Thyroid gland (tissue), 4 donors: Measurements from ENCODE around the gene WWP2. TPM values are rescaled to one million over a fixed set of nuclear protein-coding genes. Genes with fewer than 3 reads are reported as not detected.
A peak's percentile ranks its signal among the peaks of the same experiment; 100 is the strongest.

Experiments used
- DNase-seq, 2 donors: peaks; one replicate each; pipeline ENCODE4 v3.0.0-alpha.2; 2019
- H3K27ac ChIP-seq, 3 donors: fragments of 200-600 bp; sonication (generic); 1 replicate in 2 of 3; 2 replicates in 1 of 3; pipeline ENCODE4 v1.5.1; 2016 to 2019; ENCODE audit warnings: mild to moderate bottlenecking in 1 of 3, moderate library complexity in 1 of 3
- H3K27me3 ChIP-seq: fragments of 200-600 bp; sonication (generic); one replicate; pipeline ENCODE4 v1.5.1; 2019
- H3K36me3 ChIP-seq, 2 donors: fragments of 200-600 bp; sonication (generic); one replicate each; pipeline ENCODE4 v1.5.1; 2016 to 2019
- H3K4me1 ChIP-seq, 2 donors: fragments of 200-600 bp; sonication (generic); one replicate each; pipeline ENCODE4 v1.5.1; 2017 to 2019
- H3K4me3 ChIP-seq, 3 donors: fragments of 200-600 bp; sonication (generic); replicated peaks in 1 of 3; 1 replicate in 2 of 3; 2 replicates in 1 of 3; pipeline ENCODE4 v1.5.1; 2016; ENCODE audit warnings: mild to moderate bottlenecking in 1 of 3
- H3K9me3 ChIP-seq: fragments of 200-600 bp; sonication (generic); one replicate; pipeline ENCODE4 v1.5.1; 2017
- POLR2A ChIP-seq, 2 donors: fragments of 450-650 bp; IDR thresholded peaks; one replicate each; pipeline ENCODE4 v1.6.1; 2017; ENCODE audit warnings: antibody characterized with exemption in 2 of 2, mild to moderate bottlenecking in 2 of 2, moderate library complexity in 1 of 2
- WGBS, 2 donors: methylation state at CpG; one replicate each; pipeline ENCODE4 v1.1.5; 2017; 5-methylcytosine and 5-hydroxymethylcytosine counted together
- intact Hi-C: fragments of 100-400 bp; cut with DNase I; formaldehyde crosslinking; loops from one replicate; pipeline ENCODE4 v1.15.1; 2023
- total RNA-seq, 4 donors: library from RNA; depleted of rRNA; stranded (reverse); fragments of >200 nt; gene quantifications; one replicate each; pipeline ENCODE4 v1.2.3, GENCODE V29; 2016
- TF ChIP-seq, protein P1 (sequence below), 6 experiments: fragments of 200-600 bp in 3 of 6; fragments of 450-650 bp in 3 of 6; sonication (generic) in 3 of 6; IDR thresholded peaks; one replicate each; pipeline ENCODE4 v1.5.1; 2016 to 2019; ENCODE audit warnings: antibody characterized with exemption in 6 of 6, mild to moderate bottlenecking in 2 of 6, inconsistent platforms in 1 of 6, moderate library complexity in 1 of 6

The WWP2 gene
- total RNA-seq, 4 donors from 2014 or later, result 35.9 to 72.1 (median 47.7) TPM

DNA sequence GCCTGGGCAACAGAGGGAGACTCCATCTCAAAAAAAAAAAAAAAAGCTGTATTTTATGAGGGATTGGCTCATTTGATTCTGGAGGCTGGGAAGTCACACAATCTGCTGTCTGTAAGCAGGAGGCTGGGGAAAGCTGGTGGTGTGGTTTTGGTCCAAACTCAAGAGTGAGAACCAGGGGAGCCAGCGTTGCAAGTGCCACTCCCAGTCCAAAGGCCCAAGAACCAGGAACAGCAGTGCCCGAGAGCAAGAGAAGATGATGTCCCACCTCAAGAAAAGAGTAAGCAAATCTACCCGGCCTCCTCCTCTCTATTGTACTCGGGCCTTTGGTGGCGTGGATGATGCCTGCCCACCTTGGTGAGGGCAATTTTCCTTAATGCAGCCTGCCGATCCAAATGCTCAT lies 30.0 kb upstream of the WWP2 start:
- WGBS, 2 donors, result 94% methylated on average over 6 of the region's 6 CpGs
- H3K27ac ChIP-seq, result no peak overlapping the region
- intact Hi-C loops, result no loop called here
- no peak overlapping the region for H3K4me3 ChIP-seq
- DNase-seq, result no peak
- TF ChIP-seq, protein P1, sequence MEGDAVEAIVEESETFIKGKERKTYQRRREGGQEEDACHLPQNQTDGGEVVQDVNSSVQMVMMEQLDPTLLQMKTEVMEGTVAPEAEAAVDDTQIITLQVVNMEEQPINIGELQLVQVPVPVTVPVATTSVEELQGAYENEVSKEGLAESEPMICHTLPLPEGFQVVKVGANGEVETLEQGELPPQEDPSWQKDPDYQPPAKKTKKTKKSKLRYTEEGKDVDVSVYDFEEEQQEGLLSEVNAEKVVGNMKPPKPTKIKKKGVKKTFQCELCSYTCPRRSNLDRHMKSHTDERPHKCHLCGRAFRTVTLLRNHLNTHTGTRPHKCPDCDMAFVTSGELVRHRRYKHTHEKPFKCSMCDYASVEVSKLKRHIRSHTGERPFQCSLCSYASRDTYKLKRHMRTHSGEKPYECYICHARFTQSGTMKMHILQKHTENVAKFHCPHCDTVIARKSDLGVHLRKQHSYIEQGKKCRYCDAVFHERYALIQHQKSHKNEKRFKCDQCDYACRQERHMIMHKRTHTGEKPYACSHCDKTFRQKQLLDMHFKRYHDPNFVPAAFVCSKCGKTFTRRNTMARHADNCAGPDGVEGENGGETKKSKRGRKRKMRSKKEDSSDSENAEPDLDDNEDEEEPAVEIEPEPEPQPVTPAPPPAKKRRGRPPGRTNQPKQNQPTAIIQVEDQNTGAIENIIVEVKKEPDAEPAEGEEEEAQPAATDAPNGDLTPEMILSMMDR (IDR thresholded peaks at IDR 0.05), result no peak
- TF ChIP-seq POLR2A (IDR thresholded peaks at IDR 0.05), result no peak
- H3K9me3 ChIP-seq, result no peaks in the 10 kb centered on the region
- H3K36me3 ChIP-seq, result no peaks in the 10 kb centered on the region
- peaks cover 25 to 28% of the 10 kb centered on the region in 2 donors for H3K4me1 ChIP-seq
- H3K27me3 ChIP-seq, result no peaks in the 10 kb centered on the region

DNA sequence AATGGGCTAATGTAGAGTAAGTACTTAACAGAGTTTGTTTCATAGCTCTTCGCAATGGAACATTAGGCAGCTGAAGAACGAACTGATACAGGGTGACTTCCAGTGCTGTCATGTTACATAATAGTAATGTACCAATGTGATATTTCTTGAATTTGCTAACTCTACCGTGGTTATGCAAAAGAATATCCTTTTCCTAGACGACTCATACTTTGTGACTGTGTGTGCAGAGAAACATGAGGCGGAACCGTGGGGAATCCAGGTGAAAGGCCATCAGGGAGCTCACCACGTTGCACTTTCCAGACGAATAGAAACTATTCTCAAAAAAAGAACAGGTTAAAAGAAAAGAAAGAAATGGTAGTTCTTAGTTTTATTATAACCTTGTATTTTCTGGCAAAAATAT lies 20.6 kb upstream of the WWP2 start:
- H3K27me3 ChIP-seq, result no peaks in the 10 kb centered on the region
- TF ChIP-seq, protein P1 (IDR thresholded peaks at IDR 0.05), result no peak
- no peak for TF ChIP-seq POLR2A (IDR thresholded peaks at IDR 0.05)
- peaks cover 25 to 27% of the 10 kb centered on the region in 2 donors for H3K4me1 ChIP-seq
- H3K27ac ChIP-seq, result peak overlapping the region; percentile 70 to 98 (median 89)
- H3K36me3 ChIP-seq, result peaks cover 33 to 40% of the 10 kb centered on the region in 2 donors
- intact Hi-C loops, result no loop called here
- no peaks in the 10 kb centered on the region for H3K9me3 ChIP-seq
- peak; percentile 53 to 63 for DNase-seq
- 32 to 38% methylated on average over 8 of the region's 8 CpGs for WGBS, 2 donors
- H3K4me3 ChIP-seq, result no peak overlapping the region

DNA sequence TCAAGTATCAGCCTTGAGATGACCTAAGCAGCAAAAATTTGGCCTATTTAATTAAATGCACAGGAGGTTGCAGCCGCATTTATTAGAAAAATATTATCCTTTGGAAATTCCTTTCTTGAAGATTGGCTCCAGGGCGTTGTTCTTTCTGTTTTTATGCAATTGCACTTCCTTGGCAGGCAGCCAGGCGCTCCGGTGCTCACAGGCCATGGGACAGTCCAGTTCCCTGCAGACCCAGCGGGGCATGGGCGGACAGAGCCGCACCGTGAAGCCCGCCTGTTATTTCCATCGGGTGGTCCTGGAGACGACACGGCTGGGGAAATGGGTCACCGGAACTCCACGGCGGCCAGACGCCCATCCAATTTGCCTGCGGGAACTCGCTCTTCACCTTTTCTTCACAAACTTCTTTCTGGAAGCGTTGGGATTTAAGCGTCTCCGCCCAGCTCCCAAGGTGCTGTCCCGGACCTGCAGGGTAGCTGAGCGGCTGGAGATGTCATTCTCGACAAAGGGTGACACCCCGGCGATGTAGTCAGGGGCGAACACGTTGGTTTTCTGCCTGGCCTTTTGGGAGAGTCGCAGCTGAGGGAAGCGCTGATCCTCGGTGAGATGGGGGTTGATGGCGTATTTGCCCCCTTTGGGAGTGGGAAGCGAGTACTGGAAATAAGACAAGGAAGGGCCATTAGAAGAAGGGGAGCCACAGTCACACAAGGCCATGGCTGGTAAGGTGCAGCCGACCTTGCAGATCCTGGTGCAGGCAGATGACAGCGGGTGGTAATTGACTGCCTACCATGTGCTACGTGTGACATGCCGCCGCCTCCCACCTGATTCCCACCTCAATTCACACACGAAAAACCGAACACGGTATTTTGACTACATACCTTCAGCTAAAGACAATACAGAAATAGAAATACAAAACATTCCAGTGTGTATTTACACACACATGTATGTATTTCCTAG lies 19.9 kb upstream of the WWP2 start:
- peak overlapping the region; percentile 70 to 98 (median 89) for H3K27ac ChIP-seq
- 60% methylated on average over 30 to 40 of the region's 41 CpGs for WGBS, 2 donors
- H3K4me1 ChIP-seq, result peaks cover 19 to 27% of the 10 kb centered on the region in 2 donors
- H3K4me3 ChIP-seq, result no peak overlapping the region
- DNase-seq, result peak; percentile 97 to 99
- no peaks in the 10 kb centered on the region for H3K27me3 ChIP-seq
- peaks cover 38 to 44% of the 10 kb centered on the region in 2 donors for H3K36me3 ChIP-seq
- intact Hi-C loops, result no loop called here
- no peaks in the 10 kb centered on the region for H3K9me3 ChIP-seq
- TF ChIP-seq, protein P1 (IDR thresholded peaks at IDR 0.05), result no peak
- TF ChIP-seq POLR2A (IDR thresholded peaks at IDR 0.05), result peak in 1 of 2 donors; percentile 36

DNA sequence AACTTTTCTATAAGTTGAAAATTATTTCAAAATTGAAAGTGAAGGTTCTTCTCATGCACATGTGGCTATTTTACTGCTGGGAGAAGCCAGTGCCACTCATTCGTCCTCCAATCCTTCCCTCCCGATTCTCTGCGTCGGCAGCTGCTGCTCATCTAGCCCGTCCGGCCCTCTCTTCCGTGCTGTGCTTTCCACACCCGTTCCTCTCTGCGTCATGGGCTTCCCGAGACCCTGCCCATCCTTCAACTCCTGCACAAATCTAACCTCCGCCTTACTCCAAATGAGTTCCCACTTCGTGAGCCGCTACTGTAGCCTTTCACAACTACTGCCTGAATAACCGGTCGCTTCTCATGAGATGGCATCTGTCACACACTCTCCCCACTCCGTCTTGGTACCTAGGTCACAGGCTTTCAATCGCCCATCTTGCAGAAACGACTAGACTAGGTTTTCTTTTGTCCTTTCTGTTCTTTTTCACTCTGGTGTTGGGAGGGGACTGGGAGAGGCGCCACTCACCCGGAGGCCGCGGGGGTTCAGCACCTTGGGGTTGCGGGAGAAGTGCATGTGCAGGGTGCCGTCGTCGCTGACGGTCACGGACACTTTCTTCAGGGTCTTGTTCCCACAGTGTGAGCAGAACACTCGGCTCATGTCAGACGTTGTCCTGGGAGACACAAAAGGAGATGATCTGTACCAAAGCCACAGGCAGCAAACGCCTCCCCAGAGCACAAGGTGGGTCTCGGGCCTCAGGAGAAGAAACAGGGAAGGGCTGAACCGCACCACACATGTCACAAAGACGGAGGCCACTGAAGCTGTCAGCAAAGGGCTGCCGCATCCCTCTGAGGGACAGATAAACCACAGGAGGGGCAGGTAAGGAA lies 17.5 kb upstream of the WWP2 start:
- no peak for TF ChIP-seq POLR2A (IDR thresholded peaks at IDR 0.05)
- TF ChIP-seq, protein P1 (IDR thresholded peaks at IDR 0.05), result no peak
- peaks cover 19 to 27% of the 10 kb centered on the region in 2 donors for H3K4me1 ChIP-seq
- DNase-seq, result no peak
- intact Hi-C loops, result no loop called here
- WGBS, 2 donors, result 95 to 96% methylated on average over 35 of the region's 35 CpGs
- H3K27me3 ChIP-seq, result no peaks in the 10 kb centered on the region
- H3K36me3 ChIP-seq, result peaks cover 62 to 68% of the 10 kb centered on the region in 2 donors
- H3K4me3 ChIP-seq, result no peak overlapping the region
- H3K27ac ChIP-seq, result peak overlapping the region in 1 of 3 donors; percentile 98
- H3K9me3 ChIP-seq, result no peaks in the 10 kb centered on the region
